ENCODE measurements around the gene FIG4.
A peak's percentile ranks its signal among the peaks of the same experiment; 100 is the strongest.
"Not testable (repeated sequence)": the region's sequence is repeated elsewhere in the genome, so short reads cannot be mapped to it uniquely, and the experiment has no call there.

The FIG4 gene

GRCh38 chr6:109720311-109720710 is 29.2 kb downstream of the FIG4 start:
- Mint-ChIP-seq H3K27me3 (no peaks in the 10 kb centered on the region), H3K27ac (no peak overlapping the region), H3K9me3 (no peaks in the 10 kb centered on the region), H3K4me3 (no peak overlapping the region), H3K4me1 (no peaks in the 10 kb centered on the region)
- no peak for DNase-seq
- ATAC-seq: no peak

DNA sequence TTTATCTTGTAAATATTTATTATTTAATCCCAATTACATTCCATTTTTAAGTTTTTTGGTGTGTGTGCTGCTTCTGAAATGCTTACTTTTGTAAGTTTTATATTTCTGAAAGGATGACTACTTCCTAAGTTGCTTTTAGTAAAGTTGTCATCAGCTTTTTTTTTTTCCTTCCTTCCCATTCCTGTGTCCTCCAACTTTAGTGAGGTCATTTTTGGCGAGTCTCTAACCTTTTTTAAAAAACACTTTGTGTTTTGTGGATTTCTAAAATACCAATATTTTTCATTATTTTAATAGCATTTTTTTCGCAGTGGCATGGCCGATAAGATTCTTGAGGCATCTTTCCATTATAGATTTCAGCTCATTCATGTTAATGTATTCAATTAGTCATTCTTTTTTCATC is 30.9 kb downstream of the FIG4 start:
- no peak overlapping the region for H3K27ac Mint-ChIP-seq
- no peak for DNase-seq
- no peaks in the 10 kb centered on the region for H3K9me3 Mint-ChIP-seq
- ATAC-seq: no peak
- H3K4me3 Mint-ChIP-seq: no peak overlapping the region
- no peaks in the 10 kb centered on the region for H3K4me1 Mint-ChIP-seq
- H3K27me3 Mint-ChIP-seq: no peaks in the 10 kb centered on the region

- Mint-ChIP-seq H3K4me1 (no peaks in the 10 kb centered on the region), H3K27me3 (no peaks in the 10 kb centered on the region), H3K9me3 (no peaks in the 10 kb centered on the region), H3K4me3 (no peak overlapping the region), H3K27ac (peak overlapping the region in 1 of 2 donors; percentile 27)
- ATAC-seq (no peak), DNase-seq (no peak)
These were observed 31.6 kb downstream of the FIG4 start for GRCh38 chr6:109722564-109723254.

DNA sequence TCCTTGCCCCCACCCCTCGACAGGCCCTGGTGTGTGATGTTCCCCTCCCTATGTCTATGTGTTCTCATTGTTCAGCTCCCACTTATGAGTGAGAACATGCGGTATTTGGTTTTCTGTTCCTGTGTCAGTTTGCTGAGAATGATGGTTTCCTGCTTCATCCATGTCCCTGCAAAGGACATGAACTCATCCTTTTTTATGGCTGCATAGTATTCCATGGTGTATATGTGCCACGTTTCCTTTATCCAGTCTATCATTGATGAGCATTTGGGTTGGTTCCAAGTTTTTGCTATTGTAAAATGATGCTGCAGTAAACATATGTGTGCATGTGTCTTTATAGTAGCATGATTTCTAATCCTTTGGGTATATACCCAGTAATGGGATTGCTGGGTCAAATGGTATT is 34.2 kb downstream of the FIG4 start:
- not testable (repeated sequence) for ATAC-seq, H3K4me3 Mint-ChIP-seq, H3K4me1 Mint-ChIP-seq, H3K27ac Mint-ChIP-seq, H3K27me3 Mint-ChIP-seq, H3K9me3 Mint-ChIP-seq, DNase-seq

GRCh38 chr6:109736273-109737025 is 45.4 kb downstream of the FIG4 start:
- no peaks in the 10 kb centered on the region for H3K27me3 Mint-ChIP-seq
- H3K27ac Mint-ChIP-seq: no peak overlapping the region
- DNase-seq (no peak), ATAC-seq (no peak)
- no peaks in the 10 kb centered on the region for H3K9me3 Mint-ChIP-seq
- H3K4me3 Mint-ChIP-seq: no peak overlapping the region
- H3K4me1 Mint-ChIP-seq: no peaks in the 10 kb centered on the region

- Mint-ChIP-seq H3K27me3 (no peaks in the 10 kb centered on the region), H3K27ac (no peak overlapping the region), H3K9me3 (no peaks in the 10 kb centered on the region), H3K4me3 (no peak overlapping the region), H3K4me1 (no peaks in the 10 kb centered on the region)
- no peak for ATAC-seq
- DNase-seq: no peak
These were observed 47.2 kb downstream of the FIG4 start for GRCh38 chr6:109738255-109738654.

DNA sequence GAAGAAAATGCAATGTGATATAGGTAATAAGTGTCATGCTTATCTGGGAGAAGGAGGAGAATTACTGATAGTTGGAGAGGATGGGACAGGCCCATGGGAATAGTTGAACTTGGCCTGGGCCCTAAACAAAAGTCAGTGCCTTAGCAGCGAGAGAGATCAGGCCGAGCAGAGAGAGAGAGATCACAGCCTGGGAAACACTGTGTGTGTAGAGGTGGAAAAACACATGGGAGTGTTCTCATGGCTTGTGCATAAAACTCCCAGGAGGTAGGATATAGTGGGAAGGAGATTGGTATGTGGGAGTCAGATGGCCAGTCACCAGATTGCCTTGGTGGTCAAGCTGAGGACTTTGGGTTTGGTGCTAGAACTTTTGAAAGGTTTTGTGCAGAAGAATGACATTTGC is 47.6 kb downstream of the FIG4 start:
- no peak overlapping the region for H3K4me3 Mint-ChIP-seq
- DNase-seq (no peak), ATAC-seq (no peak)
- H3K9me3 Mint-ChIP-seq: no peaks in the 10 kb centered on the region
- no peaks in the 10 kb centered on the region for H3K4me1 Mint-ChIP-seq
- H3K27me3 Mint-ChIP-seq: no peaks in the 10 kb centered on the region
- no peak overlapping the region for H3K27ac Mint-ChIP-seq

DNA sequence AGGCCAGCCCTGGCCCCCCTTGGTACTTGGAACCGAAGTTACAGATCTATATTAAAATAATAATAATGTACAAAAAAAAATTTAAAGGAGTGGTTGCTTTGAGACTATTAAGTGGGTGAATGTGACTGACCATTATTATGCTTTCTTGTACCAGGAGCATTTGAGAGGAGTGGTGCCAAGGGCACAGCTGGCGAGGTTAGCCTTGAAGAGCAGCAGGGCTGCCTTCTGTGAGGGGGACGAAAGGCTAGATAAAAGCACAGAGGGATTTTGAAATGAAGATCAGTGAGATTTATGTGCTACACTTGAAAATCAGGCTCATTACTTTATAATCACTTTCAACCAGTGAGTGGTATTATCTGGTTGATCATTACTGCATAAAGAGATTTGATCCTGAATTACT is 48.6 kb downstream of the FIG4 start:
- H3K4me3 Mint-ChIP-seq: no peak overlapping the region
- DNase-seq (no peak), ATAC-seq (no peak)
- H3K9me3 Mint-ChIP-seq: no peaks in the 10 kb centered on the region
- no peaks in the 10 kb centered on the region for H3K4me1 Mint-ChIP-seq
- no peak overlapping the region for H3K27ac Mint-ChIP-seq
- no peaks in the 10 kb centered on the region for H3K27me3 Mint-ChIP-seq

- ATAC-seq: peak; percentile 40
- Mint-ChIP-seq H3K4me3 (no peak overlapping the region), H3K27me3 (no peaks in the 10 kb centered on the region), H3K4me1 (no peaks in the 10 kb centered on the region), H3K27ac (peak overlapping the region in 1 of 2 donors; percentile 63), H3K9me3 (no peaks in the 10 kb centered on the region)
- peak in 1 of 2 donors; percentile 15 for DNase-seq
These were observed 49.7 kb downstream of the FIG4 start for GRCh38 chr6:109740787-109741186.

- ATAC-seq (no peak), DNase-seq (no peak)
- Mint-ChIP-seq H3K4me3 (no peak overlapping the region), H3K27ac (no peak overlapping the region), H3K27me3 (no peaks in the 10 kb centered on the region), H3K9me3 (no peaks in the 10 kb centered on the region), H3K4me1 (no peaks in the 10 kb centered on the region)
These were observed 52.6 kb downstream of the FIG4 start for GRCh38 chr6:109743739-109744138.

- H3K27ac Mint-ChIP-seq, ATAC-seq, H3K4me1 Mint-ChIP-seq, H3K27me3 Mint-ChIP-seq, DNase-seq, H3K9me3 Mint-ChIP-seq, H3K4me3 Mint-ChIP-seq: not testable (repeated sequence)
These were observed 53.7 kb downstream of the FIG4 start for GRCh38 chr6:109744779-109745178.

GRCh38 chr6:109747221-109747620 is 56.1 kb downstream of the FIG4 start:
- DNase-seq (no peak), ATAC-seq (no peak)
- no peaks in the 10 kb centered on the region for H3K4me1 Mint-ChIP-seq
- no peak overlapping the region for H3K4me3 Mint-ChIP-seq
- no peaks in the 10 kb centered on the region for H3K9me3 Mint-ChIP-seq
- no peaks in the 10 kb centered on the region for H3K27me3 Mint-ChIP-seq
- no peak overlapping the region for H3K27ac Mint-ChIP-seq

DNA sequence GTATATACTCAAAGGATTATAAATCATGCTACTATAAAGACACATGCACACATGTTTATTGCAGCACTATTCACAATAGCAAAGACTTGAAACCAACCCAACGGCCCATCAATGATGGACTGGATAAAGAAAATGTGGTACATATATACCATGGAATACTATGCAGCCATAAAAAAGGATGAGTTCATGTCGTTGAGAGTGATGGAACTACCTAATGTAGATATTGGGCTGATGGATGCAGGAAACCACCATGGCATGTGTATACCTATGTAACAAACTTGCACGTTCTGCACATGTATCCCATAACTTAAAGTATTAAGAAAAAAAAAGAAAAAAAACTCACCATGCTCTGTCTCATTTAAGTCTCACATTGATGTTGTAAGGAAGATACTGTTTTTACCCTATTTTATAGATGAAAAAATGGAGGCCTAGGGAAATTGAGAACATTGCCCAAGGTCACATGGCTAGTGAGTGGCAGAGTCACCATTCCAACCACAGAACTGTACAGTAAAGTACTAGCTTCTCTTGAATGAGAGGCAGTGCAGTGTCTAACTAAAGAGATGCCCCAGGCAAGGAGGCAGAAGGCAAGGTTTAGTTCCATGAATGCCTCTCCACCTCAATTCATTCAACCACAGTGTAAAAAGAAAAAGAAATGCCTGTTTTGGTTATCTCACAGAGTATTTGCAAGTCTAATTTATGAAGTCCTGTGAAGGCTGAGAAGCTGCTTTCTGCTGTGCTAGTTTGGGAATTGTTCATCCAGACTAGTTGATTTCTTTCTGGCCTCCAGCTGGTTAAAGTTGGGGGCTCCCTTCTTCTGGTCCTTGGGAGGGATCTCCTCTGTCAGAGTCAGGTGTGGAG is 68.2 kb downstream of the FIG4 start:
- Mint-ChIP-seq H3K27me3 (no peaks in the 10 kb centered on the region), H3K27ac (peak overlapping the region in 1 of 2 donors; percentile 19), H3K4me1 (peaks cover 8% of the 10 kb centered on the region), H3K9me3 (peaks cover 18 to 29% of the 10 kb centered on the region in 2 donors), H3K4me3 (no peak overlapping the region)
- no peak for ATAC-seq
- DNase-seq: no peak

GRCh38 chr6:109760208-109760607 is 69.1 kb downstream of the FIG4 start:
- Mint-ChIP-seq H3K4me1 (peaks cover 8% of the 10 kb centered on the region), H3K27me3 (no peaks in the 10 kb centered on the region), H3K27ac (no peak overlapping the region), H3K4me3 (no peak overlapping the region), H3K9me3 (peaks cover 14 to 23% of the 10 kb centered on the region in 2 donors)
- DNase-seq (no peak), ATAC-seq (peak; percentile 52)

GRCh38 chr6:109762166-109762565 is 71.1 kb downstream of the FIG4 start:
- no peak for DNase-seq
- Mint-ChIP-seq H3K27ac (no peak overlapping the region), H3K9me3 (peaks cover 5 to 6% of the 10 kb centered on the region in 2 donors), H3K27me3 (no peaks in the 10 kb centered on the region), H3K4me1 (peaks cover 8% of the 10 kb centered on the region), H3K4me3 (no peak overlapping the region)
- no peak for ATAC-seq

Data from stimulated activated naive CD8-positive, alpha-beta T cell treated with anti-CD3 and anti-CD28 coated beads, Interleukin-15, amount 100 ng/mL, for 72 hours (primary cell).